Measurements from ENCODE around the gene CDK5RAP1.

The CDK5RAP1 gene

GRCh38 chr20:33312583-33312982 lies 88.7 kb downstream of the CDK5RAP1 start:
- DNase-seq (ENCODE audit: low spot score in 2 of 2) (no peak), ATAC-seq (replicated peaks; ENCODE audit: extremely low read depth, poor library complexity, severe bottlenecking) (no peak)
- Mint-ChIP-seq H3K27me3 (peaks cover 16% of the 10 kb centered on the region), H3K27ac (ENCODE audit: low read depth) (no peak overlapping the region), H3K36me3 (ENCODE audit: insufficient read depth) (no peaks in the 10 kb centered on the region), H3K4me1 (no peaks in the 10 kb centered on the region), H3K9me3 (no peaks in the 10 kb centered on the region), H3K4me3 (no peak overlapping the region)

DNA sequence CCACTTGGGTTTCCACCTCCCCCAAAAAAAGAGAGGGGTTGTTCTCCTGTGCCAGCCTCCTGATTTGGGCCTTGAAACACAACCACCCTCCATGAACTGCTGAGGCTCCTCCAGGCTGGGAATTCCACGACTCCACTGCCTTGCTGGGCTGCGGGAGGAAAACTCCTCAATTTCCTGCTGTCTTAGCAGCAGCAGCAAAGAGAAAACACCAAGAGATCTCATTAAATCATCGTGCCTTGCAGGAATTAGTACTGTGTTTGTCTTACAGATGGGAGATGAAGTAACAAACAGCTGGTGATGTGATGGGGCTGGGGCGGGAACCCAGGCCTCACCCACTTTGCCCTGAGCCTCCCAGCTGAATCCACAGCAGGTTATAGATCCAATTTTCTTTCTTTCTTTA lies 89.3 kb downstream of the CDK5RAP1 start:
- H3K36me3 Mint-ChIP-seq (ENCODE audit: insufficient read depth): no peaks in the 10 kb centered on the region
- no peak overlapping the region for H3K27ac Mint-ChIP-seq (ENCODE audit: low read depth)
- H3K4me1 Mint-ChIP-seq: no peaks in the 10 kb centered on the region
- H3K4me3 Mint-ChIP-seq: no peak overlapping the region
- no peaks in the 10 kb centered on the region for H3K9me3 Mint-ChIP-seq
- H3K27me3 Mint-ChIP-seq: peaks cover 10% of the 10 kb centered on the region
- ATAC-seq (replicated peaks; ENCODE audit: extremely low read depth, poor library complexity, severe bottlenecking): no peak
- no peak for DNase-seq (ENCODE audit: low spot score in 2 of 2)

DNA sequence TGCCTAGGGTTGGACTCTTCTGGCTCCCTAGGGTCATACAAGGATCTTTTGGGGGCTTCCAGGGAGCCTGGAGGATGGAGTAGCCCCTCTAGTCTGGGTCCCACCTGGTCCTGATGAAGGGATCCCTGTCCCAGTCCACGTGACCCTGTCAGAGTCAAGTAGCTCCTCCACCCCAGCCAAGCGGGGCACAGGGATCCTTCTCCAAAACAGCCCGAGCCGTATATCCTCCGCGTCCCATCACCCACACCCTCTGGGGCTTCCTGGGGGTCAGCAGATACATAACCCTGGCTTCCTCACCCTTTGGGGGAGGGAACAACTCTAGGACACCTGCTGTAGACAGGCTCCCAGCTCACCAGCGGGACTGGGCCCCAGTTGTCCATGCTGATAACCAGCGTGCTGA lies 90.3 kb downstream of the CDK5RAP1 start:
- H3K9me3 Mint-ChIP-seq: no peaks in the 10 kb centered on the region
- H3K4me3 Mint-ChIP-seq: no peak overlapping the region
- no peaks in the 10 kb centered on the region for H3K27me3 Mint-ChIP-seq
- no peaks in the 10 kb centered on the region for H3K36me3 Mint-ChIP-seq (ENCODE audit: insufficient read depth)
- no peaks in the 10 kb centered on the region for H3K4me1 Mint-ChIP-seq
- no peak for ATAC-seq (replicated peaks; ENCODE audit: extremely low read depth, poor library complexity, severe bottlenecking)
- DNase-seq (ENCODE audit: low spot score in 2 of 2): no peak
- no peak overlapping the region for H3K27ac Mint-ChIP-seq (ENCODE audit: low read depth)

DNA sequence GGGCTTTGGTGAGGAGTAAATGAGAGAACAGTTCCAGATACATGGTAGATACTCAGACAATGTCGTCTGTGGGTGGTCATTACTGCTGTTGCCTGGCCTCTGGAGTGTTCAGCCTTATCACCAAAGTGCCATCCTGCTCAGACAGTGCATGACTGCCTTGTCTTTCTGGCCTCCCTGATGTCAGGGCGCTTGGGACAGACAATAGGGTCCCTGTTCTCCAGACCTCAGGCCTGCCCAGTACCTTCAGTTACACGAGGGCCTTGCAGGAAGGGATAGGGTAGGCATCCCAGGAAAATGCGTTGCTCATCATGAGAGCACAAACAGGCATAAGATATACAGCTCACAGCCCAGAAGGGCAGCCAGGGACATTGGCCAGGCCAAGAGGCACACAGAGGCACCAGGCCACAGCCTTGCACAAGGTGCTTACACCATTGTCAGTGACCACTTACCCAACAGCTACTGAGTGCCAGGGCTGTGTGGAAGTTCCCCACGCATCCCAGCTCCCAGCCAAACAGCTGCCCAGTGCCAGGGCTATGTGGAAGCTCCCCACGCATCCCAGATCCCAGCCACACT lies 90.9 kb downstream of the CDK5RAP1 start:
- no peak for ATAC-seq (replicated peaks; ENCODE audit: extremely low read depth, poor library complexity, severe bottlenecking)

GRCh38 chr20:33309631-33310030 lies 91.7 kb downstream of the CDK5RAP1 start:
- no peaks in the 10 kb centered on the region for H3K9me3 Mint-ChIP-seq
- no peak overlapping the region for H3K4me3 Mint-ChIP-seq
- no peaks in the 10 kb centered on the region for H3K36me3 Mint-ChIP-seq (ENCODE audit: insufficient read depth)
- no peak overlapping the region for H3K27ac Mint-ChIP-seq (ENCODE audit: low read depth)
- H3K4me1 Mint-ChIP-seq: no peaks in the 10 kb centered on the region
- DNase-seq (ENCODE audit: low spot score in 2 of 2) (no peak), ATAC-seq (replicated peaks; ENCODE audit: extremely low read depth, poor library complexity, severe bottlenecking) (no peak)
- no peaks in the 10 kb centered on the region for H3K27me3 Mint-ChIP-seq

More for the DNA sequence above, 90.9 kb downstream of the CDK5RAP1 start:
- Mint-ChIP-seq H3K27ac (ENCODE audit: low read depth) (no peak overlapping the region), H3K4me1 (no peaks in the 10 kb centered on the region), H3K27me3 (no peaks in the 10 kb centered on the region), H3K4me3 (no peak overlapping the region), H3K9me3 (no peaks in the 10 kb centered on the region), H3K36me3 (ENCODE audit: insufficient read depth) (no peaks in the 10 kb centered on the region)
- no peak for DNase-seq (ENCODE audit: low spot score in 2 of 2)

All from central memory CD8-positive, alpha-beta T cell (primary cell).